ENCODE results near the gene IRF5. TPM values are rescaled to one million over a fixed set of nuclear protein-coding genes. Genes with fewer than 3 reads are reported as not detected.

Gene IRF5
- total RNA-seq, 2 experiments from 2014 or later: 6.5 to 7.7 TPM

DNA sequence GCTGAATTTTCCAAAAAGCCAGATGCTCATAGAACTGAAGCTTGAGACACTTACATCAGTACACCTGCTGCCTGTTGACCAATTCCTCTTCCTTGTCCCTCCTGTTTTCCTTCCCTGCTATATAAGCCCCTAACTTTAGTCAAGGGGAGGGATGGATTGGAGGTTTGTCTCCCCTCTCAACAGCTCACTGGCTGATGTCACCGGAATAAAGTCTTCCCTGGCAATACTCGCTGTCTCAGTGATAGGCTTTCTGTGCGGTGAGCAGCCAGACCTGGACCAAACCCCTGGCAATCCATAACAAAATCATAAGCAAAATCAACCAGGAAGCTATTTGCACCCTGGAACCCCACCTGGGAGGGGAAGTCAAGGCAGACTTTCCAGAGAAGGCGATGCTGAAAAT is 929 bp upstream of the IRF5 start:
- TF ChIP-seq, protein P1, sequence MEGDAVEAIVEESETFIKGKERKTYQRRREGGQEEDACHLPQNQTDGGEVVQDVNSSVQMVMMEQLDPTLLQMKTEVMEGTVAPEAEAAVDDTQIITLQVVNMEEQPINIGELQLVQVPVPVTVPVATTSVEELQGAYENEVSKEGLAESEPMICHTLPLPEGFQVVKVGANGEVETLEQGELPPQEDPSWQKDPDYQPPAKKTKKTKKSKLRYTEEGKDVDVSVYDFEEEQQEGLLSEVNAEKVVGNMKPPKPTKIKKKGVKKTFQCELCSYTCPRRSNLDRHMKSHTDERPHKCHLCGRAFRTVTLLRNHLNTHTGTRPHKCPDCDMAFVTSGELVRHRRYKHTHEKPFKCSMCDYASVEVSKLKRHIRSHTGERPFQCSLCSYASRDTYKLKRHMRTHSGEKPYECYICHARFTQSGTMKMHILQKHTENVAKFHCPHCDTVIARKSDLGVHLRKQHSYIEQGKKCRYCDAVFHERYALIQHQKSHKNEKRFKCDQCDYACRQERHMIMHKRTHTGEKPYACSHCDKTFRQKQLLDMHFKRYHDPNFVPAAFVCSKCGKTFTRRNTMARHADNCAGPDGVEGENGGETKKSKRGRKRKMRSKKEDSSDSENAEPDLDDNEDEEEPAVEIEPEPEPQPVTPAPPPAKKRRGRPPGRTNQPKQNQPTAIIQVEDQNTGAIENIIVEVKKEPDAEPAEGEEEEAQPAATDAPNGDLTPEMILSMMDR (IDR thresholded peaks at IDR 0.05): no peak
- Mint-ChIP-seq H3K9me3 (no peaks in the 10 kb centered on the region), H3K4me3 (peak overlapping the region; percentile 60), H3K27ac (no peak overlapping the region), H3K4me1 (ENCODE audit: low read depth) (peaks cover 46% of the 10 kb centered on the region), H3K27me3 (peaks cover 24% of the 10 kb centered on the region), H3K36me3 (ENCODE audit: low read depth) (no peaks in the 10 kb centered on the region)
- CTCF ChIA-PET: interaction anchor here (1.4 to 2.5 kb wide), 2 partner anchors 11 to 155 kb away, joined by 3 to 9 read pairs; no protein-coding TSS in a partner anchor
- POLR2A ChIA-PET: interaction anchor here (1.0 kb wide), 1 partner anchor 10 kb away, joined by 3 read pairs; no protein-coding TSS in a partner anchor
- intact Hi-C loops (cut with micrococcal nuclease): no loop called here
- ATAC-seq (no peak), DNase-seq (no peak)

DNA sequence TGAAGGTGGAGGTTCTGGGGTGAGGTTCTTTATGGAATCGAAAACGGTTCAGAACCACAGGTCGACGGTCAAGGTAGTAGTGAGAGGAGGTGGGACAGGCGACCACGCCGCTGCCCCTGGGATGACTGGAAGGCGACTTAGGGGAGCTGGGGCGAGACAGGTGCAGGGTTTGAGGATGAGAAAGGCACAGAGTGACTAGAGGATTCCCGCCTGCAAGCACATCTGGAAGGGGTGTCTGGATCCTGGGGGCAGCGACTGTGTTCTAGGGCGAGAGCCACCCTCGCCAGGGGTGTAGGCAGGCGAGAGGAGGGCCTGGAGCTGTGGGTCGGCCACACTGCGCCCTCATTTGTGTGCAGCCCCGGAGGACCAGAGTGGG is 468 bp upstream of the IRF5 start:
- TF ChIP-seq, protein P1 (IDR thresholded peaks at IDR 0.05): no peak
- Mint-ChIP-seq H3K36me3 (ENCODE audit: low read depth) (no peaks in the 10 kb centered on the region), H3K9me3 (no peaks in the 10 kb centered on the region), H3K27me3 (peaks cover 24% of the 10 kb centered on the region), H3K4me1 (ENCODE audit: low read depth) (peaks cover 46% of the 10 kb centered on the region), H3K27ac (no peak overlapping the region), H3K4me3 (peak overlapping the region; percentile 60)
- ChIA-PET CTCF (interaction anchor here (1.4 to 2.5 kb wide), 2 partner anchors 10 to 154 kb away, joined by 3 to 9 read pairs; no protein-coding TSS in a partner anchor), POLR2A (interaction anchor here (1.0 kb wide), 1 partner anchor 10 kb away, joined by 3 read pairs; no protein-coding TSS in a partner anchor)
- ATAC-seq (peak; percentile 2), DNase-seq (no peak)
- intact Hi-C loops (cut with micrococcal nuclease): no loop called here

DNA sequence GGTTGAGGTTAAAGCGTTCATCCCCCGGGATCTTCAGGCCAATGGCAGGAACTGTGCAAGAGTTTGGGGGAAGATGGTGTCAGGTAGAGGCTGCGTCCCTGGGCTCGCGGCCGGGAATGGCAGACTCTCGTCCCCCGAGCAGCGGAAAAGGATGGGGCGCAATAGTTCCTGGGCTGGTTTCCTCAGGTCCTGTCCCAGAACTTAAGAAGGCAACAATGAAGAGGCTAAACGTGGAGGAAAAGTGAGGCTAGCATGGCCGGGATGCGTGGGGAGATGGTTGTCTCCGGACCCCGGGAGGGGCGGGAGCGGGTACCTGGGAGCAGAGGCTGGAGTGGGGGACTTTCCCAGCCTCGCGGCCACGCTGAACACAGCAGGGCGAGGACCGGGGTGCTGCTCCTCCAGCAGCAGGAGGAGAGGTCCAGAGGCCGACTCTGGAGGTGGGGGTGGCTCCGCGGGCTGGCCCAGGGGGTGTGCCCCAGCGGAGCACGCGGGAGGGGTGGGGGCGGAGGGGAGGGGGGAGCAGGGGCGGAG is 882 bp downstream of the IRF5 start:
- peak; percentile 26 for ATAC-seq
- Mint-ChIP-seq H3K4me1 (ENCODE audit: low read depth) (peaks cover 34% of the 10 kb centered on the region), H3K4me3 (peak overlapping the region; percentile 80), H3K9me3 (no peaks in the 10 kb centered on the region), H3K36me3 (ENCODE audit: low read depth) (no peaks in the 10 kb centered on the region), H3K27me3 (peaks cover 24% of the 10 kb centered on the region), H3K27ac (peak overlapping the region; percentile 68)
- DNase-seq: peak; percentile 30
- ChIA-PET CTCF (interaction anchor here (2.5 kb wide), 1 partner anchor 9 kb away, joined by 9 read pairs; no protein-coding TSS in a partner anchor), POLR2A (no interaction called here)
- TF ChIP-seq, protein P1 (IDR thresholded peaks at IDR 0.05): no peak
- intact Hi-C loops (cut with micrococcal nuclease): no loop called here

DNA sequence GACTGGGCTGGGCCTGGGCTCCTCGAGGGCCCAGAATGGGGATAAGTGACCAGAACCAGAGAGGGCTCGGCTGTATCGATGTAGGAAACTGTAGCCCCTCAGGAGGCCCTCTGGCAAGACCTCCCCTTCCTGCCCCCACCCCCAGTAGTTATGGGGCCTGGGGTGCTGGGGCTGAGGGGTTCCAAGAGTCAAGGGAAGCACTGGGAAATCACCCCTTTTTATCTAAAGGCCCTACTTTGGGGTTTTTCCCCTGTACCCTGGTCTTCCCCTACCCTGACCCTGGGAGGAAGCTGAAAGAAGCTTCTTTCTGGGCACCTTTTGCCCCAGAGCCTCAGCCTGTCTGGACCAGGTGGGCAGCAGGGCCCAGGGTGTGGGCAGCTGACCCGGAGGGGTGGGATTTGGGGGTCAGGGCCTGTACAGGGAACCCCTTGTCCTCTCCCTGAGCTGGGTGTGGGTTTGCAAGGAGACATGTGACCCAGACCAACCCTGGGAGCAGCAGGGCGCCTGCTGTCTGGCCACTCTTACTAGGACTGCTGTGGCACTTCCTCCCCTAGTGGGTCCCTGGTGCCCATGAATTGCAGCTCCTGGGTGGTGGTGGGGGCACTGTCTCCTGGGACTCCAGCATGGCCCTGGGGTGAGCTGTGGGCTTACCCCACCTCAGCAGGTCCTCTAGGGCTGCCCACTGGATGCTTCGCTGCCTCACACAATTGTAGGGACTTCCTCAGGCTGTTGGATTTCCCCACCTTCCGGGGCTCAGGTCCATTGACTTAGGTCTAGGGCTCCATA is 1.5 kb downstream of the IRF5 start:
- Mint-ChIP-seq H3K4me1 (ENCODE audit: low read depth) (peaks cover 31% of the 10 kb centered on the region), H3K9me3 (no peaks in the 10 kb centered on the region), H3K27me3 (peaks cover 24% of the 10 kb centered on the region), H3K27ac (no peak overlapping the region), H3K36me3 (ENCODE audit: low read depth) (no peaks in the 10 kb centered on the region), H3K4me3 (peak overlapping the region; percentile 80)
- ChIA-PET POLR2A (interaction anchor here (0.9 kb wide), 1 partner anchor 116 kb away, joined by 3 read pairs; the partner anchor contains the start of gene TNPO3), CTCF (interaction anchor here (1.0 to 1.6 kb wide), 3 partner anchors 24 to 152 kb away, joined by 3 to 6 read pairs (median 4); no protein-coding TSS in a partner anchor)
- intact Hi-C loops (cut with micrococcal nuclease): no loop called here
- TF ChIP-seq, protein P1 (IDR thresholded peaks at IDR 0.05): no peak
- ATAC-seq (peak; percentile 52), DNase-seq (peak; percentile 34)
